Measurements from ENCODE around the gene SIPA1L2.
"Not testable (repeated sequence)": the region's sequence is repeated elsewhere in the genome, so short reads cannot be mapped to it uniquely, and the experiment has no call there.

The SIPA1L2 gene

GRCh38 chr1:232614811-232615210, 15.1 kb downstream of the SIPA1L2 start:
- no peak for DNase-seq (ENCODE audit: low read depth in 2 of 2)

GRCh38 chr1:232613752-232614381, 16.1 kb downstream of the SIPA1L2 start:
- no peak for DNase-seq (ENCODE audit: low read depth in 2 of 2)

- not testable (repeated sequence) for DNase-seq (ENCODE audit: low read depth in 2 of 2)
These were observed 17.1 kb downstream of the SIPA1L2 start for GRCh38 chr1:232612836-232613235.

- no peak for DNase-seq (ENCODE audit: low read depth in 2 of 2)
These were observed 18.1 kb downstream of the SIPA1L2 start for GRCh38 chr1:232611834-232612233.

- not testable (repeated sequence) for DNase-seq (ENCODE audit: low read depth in 2 of 2)
These were observed 18.8 kb downstream of the SIPA1L2 start for GRCh38 chr1:232610902-232611745.

- no peak for DNase-seq (ENCODE audit: low read depth in 2 of 2)
These were observed 19.6 kb downstream of the SIPA1L2 start for GRCh38 chr1:232610192-232610901.

GRCh38 chr1:232608427-232608826, 21.5 kb downstream of the SIPA1L2 start:
- no peak for DNase-seq (ENCODE audit: low read depth in 2 of 2)

- no peak for DNase-seq (ENCODE audit: low read depth in 2 of 2)
These were observed 27.3 kb downstream of the SIPA1L2 start for GRCh38 chr1:232602622-232603021.

GRCh38 chr1:232600424-232601258, 29.3 kb downstream of the SIPA1L2 start:
- no peak for DNase-seq (ENCODE audit: low read depth in 2 of 2)

GRCh38 chr1:232599178-232600041, 30.5 kb downstream of the SIPA1L2 start:
- no peak for DNase-seq (ENCODE audit: low read depth in 2 of 2)

- no peak for DNase-seq (ENCODE audit: low read depth in 2 of 2)
These were observed 31.1 kb downstream of the SIPA1L2 start for GRCh38 chr1:232598837-232599177.

- no peak for DNase-seq (ENCODE audit: low read depth in 2 of 2)
These were observed 31.8 kb downstream of the SIPA1L2 start for GRCh38 chr1:232598133-232598532.

- DNase-seq (ENCODE audit: low read depth in 2 of 2) = no peak
These were observed 32.2 kb downstream of the SIPA1L2 start for GRCh38 chr1:232597721-232598120.

GRCh38 chr1:232596666-232597303, 33.1 kb downstream of the SIPA1L2 start:
- DNase-seq (ENCODE audit: low read depth in 2 of 2) = no peak

GRCh38 chr1:232594768-232595698, 34.9 kb downstream of the SIPA1L2 start:
- no peak for DNase-seq (ENCODE audit: low read depth in 2 of 2)

- no peak for DNase-seq (ENCODE audit: low read depth in 2 of 2)
These were observed 36.0 kb downstream of the SIPA1L2 start for GRCh38 chr1:232593717-232594502.

GRCh38 chr1:232591344-232591743, 38.6 kb downstream of the SIPA1L2 start:
- DNase-seq (ENCODE audit: low read depth in 2 of 2) = no peak

- no peak for DNase-seq (ENCODE audit: low read depth in 2 of 2)
These were observed 39.2 kb downstream of the SIPA1L2 start for GRCh38 chr1:232590744-232591082.

All from stimulated activated CD8-positive, alpha-beta memory T cell treated with anti-CD3 and anti-CD28 coated beads, Interleukin-7, amount 100 ng/mL, for 4 hours (primary cell).